DMS114 treated with DMSO at 0.1 percent for 48 hours (cell line): ENCODE data around the gene MSL3.

ENCODE experiments used
- DNase-seq: peaks from one replicate; lab custom pipeline; 2025; ENCODE audit not compliant: unreplicated experiment; lab: John Stamatoyannopoulos, UW

Gene MSL3

GRCh38 chrX:11757719-11758399 lies at the start of gene MSL3:
Gene MSL3 (plus strand): TSS chrX:11758237. CDS start chrX:11758264, 27 bp downstream.
- peak; percentile 6 for DNase-seq

DNA sequence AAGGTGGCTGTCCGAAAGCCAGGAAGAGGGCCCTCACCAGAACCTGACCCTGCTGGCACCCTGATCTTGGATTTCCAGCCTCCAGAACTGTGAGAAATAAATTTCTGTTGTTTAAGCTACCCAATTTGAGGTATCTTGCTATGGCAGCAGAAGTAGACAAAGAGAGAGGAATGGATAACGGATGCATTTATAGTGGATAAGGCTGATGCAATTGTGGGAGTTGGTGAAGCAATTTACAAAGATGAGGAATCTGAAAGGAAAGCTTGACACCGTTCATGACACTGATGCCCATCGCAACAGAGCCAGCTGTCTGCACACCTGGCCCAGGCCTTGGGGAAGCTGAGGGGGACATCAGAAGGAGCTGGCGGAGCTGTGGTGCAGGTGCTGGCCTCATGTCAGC lies 35.7 kb upstream of the MSL3 start:
- no peak for DNase-seq

- peak; percentile 15 for DNase-seq
These were observed 33.7 kb upstream of the MSL3 start for GRCh38 chrX:11724122-11725017.

GRCh38 chrX:11725631-11726442 lies 32.2 kb upstream of the MSL3 start:
- DNase-seq, result no peak

- no peak for DNase-seq
These were observed 29.5 kb upstream of the MSL3 start for GRCh38 chrX:11728556-11728955.

DNA sequence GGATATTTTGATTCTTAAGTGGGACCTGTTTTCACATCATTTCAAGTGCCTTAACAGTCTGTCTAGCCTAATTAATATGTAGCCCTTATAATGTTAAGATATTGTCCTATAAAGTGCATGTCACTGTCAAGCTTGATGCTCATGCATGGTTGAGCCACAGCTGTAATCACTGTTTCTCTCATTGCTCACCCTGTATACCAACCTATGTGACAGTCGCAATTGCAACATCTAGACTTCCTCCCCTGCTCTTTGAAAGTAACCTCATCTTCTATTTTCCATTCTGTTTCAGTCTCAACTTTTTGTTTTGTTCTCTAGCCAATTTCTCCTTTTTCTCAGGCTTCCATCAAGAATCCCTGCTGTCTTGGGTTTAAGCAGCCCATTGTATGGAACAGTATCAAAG lies 24.4 kb upstream of the MSL3 start:
- no peak for DNase-seq

DNA sequence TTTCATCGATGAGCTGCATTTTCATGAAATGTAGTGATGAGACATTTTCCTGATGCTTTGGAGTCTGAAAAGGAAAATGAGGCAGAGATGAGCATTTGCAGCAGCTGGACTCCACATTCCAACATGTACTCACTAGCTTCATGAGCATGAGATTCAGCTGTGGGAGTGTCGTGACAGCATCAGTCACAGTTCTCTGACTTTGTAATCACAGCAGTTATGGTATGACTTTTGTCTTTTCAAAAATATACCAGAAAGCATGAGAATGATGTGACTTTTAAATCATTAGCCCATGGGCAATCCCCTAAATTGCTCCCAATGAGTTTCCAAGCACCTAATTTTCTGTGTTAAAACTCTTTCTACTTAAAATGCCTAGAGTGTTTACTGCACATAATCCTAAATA lies 18.3 kb upstream of the MSL3 start:
- DNase-seq, result no peak

GRCh38 chrX:11740794-11741193 lies 17.2 kb upstream of the MSL3 start:
- no peak for DNase-seq

DNA sequence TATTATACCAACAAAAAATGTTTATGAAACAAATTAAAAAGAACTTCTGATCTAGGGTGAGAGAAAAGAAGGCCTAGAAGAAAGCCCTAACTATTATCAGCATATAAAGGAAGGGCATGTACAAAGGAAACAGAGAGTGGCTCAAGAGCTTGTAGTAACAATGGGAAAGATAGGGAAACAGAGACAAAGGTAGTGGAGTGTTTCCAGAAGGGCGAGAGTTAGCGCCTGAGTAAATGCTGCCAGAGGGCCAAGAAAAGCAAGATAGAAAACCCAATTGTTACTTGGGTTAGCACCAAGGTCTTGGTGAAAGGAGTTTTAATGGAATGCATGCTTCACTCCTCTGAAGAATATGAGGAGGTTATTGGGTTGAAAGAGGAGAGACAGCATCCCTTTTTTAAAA lies 16.5 kb upstream of the MSL3 start:
- DNase-seq, result no peak

DNA sequence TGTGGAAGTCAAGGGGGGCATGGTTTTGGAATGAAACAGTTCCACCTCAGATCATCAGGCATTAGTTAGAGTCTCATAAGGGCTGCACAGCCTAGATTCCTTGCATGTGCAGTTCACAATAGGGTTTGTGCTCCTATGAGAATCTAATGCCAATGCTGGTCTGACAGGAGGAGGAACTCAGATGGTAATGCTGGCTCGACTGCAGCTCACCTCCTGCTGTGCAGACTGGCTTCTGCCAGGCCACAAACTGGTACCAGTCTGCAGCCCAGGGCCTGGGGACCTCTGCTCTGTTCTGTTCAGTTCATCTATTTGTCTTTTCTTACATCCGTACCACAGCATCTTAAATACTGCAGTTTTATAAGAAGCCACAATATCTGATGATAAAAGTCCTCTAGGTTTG lies 12.2 kb upstream of the MSL3 start:
- no peak for DNase-seq

- no peak for DNase-seq
These were observed 8.0 kb upstream of the MSL3 start for GRCh38 chrX:11750046-11750445.

- DNase-seq, result no peak
These were observed 7.3 kb upstream of the MSL3 start for GRCh38 chrX:11750694-11751093.

- DNase-seq, result no peak
These were observed 6.8 kb upstream of the MSL3 start for GRCh38 chrX:11751261-11751660.

DNA sequence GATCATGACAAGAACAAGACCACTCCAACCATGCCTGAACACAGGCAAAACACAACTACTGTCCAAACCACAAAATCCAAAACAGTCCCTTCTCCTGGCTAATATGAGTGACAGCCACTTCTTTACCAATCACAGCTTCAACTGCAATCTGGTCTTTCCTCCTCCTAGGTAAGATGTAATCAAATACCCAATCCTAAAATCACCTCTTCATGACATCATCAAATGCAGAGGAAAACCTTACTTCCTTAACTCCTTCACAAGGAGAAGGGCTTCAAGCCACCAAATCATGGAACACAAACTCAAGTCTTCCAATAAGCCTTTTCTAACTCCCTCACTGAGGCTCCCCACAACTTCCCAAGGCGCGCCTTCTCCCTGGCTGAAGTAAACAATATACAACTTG lies 4.4 kb upstream of the MSL3 start:
- DNase-seq, result no peak

DNA sequence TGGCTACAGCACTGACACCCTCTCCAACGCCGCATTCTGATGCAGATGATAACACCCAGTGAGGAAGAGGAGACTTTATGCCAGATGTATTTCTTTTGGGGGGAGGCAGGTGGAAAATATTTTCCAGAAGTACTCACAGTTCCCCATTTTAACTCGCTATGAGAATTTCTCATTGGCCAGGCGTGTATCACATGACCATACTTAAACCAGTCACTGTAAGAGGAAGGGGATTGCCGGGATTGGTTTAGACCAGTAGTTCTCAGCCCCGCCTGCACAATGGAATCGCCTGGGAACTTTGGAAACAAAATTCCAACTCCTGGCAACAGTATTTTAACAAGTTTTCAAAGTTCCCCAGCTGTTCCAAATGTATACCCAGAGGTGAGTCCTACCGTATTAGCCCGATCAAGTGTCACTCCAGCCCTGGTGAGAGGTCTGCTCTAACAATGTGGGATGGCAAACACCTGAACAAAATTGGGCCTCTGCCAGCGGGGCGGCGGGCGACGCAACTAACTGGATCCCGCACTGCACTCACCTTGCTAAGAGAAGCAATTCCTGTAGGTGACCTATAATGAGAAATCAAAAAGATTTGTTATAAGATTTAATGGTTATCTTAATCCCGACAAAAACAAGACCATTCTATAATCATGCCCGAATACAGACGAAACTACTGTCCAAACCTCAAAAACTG lies 2.9 kb upstream of the MSL3 start:
- no peak for DNase-seq

GRCh38 chrX:11755724-11756123 lies 2.3 kb upstream of the MSL3 start:
- no peak for DNase-seq

DNA sequence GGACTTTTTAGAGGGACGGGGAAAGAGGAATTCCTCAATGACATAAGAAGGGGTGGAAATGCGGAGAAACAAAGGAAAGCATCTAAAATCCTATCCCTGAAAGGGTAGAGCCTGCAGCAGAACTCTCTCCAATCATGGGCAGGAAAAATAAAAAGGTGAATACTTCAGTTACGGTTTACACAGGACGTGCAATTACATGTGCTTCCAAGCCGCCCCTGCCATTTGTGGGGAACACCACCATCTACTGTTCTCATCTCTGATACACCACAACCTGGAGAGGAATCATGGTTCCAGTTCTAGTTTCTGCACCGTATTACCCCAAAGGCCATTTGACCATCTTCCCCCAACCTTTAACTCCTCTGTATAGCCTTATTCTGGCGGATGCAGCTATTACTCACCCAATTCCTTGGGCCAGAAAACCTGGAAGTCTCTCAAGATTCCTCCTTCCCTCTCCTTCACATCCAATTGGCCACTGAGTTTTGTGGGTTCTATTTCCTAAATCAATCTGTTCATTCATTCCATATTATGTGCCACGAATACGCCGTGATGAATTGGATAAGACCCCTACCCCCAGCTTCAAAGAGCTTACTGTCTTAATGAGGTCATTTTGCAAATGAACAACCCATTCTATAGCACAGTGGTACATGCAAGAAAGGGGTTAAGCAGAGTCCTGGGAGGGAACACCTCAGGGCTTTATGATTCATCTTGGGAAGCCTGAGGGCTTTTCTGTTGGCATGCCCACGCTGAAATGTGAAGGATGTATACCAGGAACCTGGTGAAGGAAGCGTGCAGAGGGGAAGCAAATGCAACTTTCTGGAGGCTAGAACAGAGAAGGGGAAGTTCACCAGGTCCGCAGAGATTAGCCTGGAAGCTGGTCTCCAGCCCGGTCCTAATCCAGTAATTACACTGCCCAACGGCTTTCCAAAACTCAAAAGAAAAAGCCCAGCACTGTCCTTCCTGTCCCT lies 1.4 kb upstream of the MSL3 start:
- no peak for DNase-seq

DNA sequence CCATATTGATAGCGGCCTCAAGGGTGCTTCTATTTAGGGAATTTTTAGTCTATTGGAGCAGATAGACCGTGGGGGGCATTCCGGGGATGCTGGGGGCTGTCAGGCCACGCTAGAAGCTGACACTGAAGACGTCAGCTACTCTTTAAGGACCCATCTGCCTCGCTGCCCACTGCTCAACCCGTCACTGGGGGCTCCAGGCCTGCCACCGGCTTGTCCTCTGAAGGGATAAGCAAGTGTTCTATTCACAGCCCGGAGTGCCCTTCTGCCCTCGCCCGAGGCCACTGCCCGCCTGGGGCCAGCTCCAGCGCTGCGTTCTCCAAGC lies 679 bp upstream of the MSL3 start:
- DNase-seq, result no peak

- DNase-seq, result peak; percentile 55
These were observed 549 bp downstream of the MSL3 start for GRCh38 chrX:11758400-11759171.

DNA sequence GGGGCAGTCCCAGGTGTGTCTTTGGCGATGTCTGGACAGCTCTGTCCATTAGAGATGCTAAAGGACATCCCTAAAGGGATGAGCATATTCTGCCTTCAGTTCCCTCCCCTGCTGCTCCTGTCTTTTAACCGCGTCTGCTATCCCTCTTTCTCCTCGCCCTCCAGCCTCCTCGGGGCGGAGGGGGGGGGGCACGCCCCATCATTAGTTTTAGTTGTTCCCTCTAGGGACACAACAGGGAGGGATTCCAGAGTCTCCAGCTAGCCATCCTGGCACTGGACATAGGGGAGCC lies 1.1 kb downstream of the MSL3 start:
- DNase-seq, result no peak
